Caco-2 (cell line): Measurements from ENCODE around the gene CXCL3. TPM values are rescaled to one million over a fixed set of nuclear protein-coding genes. Genes with fewer than 3 reads are reported as not detected.

Source experiments
- BruUV-seq: library from RNA; stranded (reverse); fragments of 400-500 nt; replicated peaks from 2 replicates; lab custom pipeline; 2021; lab: Mats Ljungman, UMichigan
- CTCF ChIA-PET: fragments of 300-600 bp; sonication (Branson Sonifier 250); formaldehyde crosslinking; loops from one replicate; lab custom pipeline; 2022; ENCODE audit warnings: antibody characterized with exemption; lab: Charles Lee
- POLR2A ChIA-PET: fragments of 300-600 bp; sonication (Branson Sonifier 250); formaldehyde crosslinking; loops from one replicate; lab custom pipeline; 2022; ENCODE audit warnings: antibody characterized with exemption; lab: Charles Lee
- DNase-seq, 2 experiments: peaks; one replicate each; pipeline versions ENCODE4 v3.0.0 to v3.0.0-alpha.2; 2020 to 2022
- H3K27me3 ChIP-seq: replicated peaks from 2 replicates; pipeline ENCODE4 v1.6.0; 2011; ENCODE audit warnings: low read length; ENCODE audit not compliant: control insufficient read depth, insufficient read depth
- H3K36me3 ChIP-seq: 2 replicates; pipeline ENCODE4 v1.5.1; 2011; ENCODE audit warnings: low read length; ENCODE audit not compliant: control insufficient read depth, insufficient read depth
- H3K4me1 ChIP-seq: fragments of 250-450 bp; sonication (Bioruptor Pico); 2 replicates; pipeline ENCODE4 v1.5.1; 2020; ENCODE audit warnings: mild to moderate bottlenecking
- H3K4me3 ChIP-seq: 2 replicates; pipeline ENCODE4 v1.5.1; 2011; ENCODE audit warnings: low read depth, mild to moderate bottlenecking, control low read depth, low read length
- H3K9me3 ChIP-seq: fragments of 250-450 bp; sonication (Bioruptor Pico); 2 replicates; pipeline ENCODE4 v1.5.1; 2020; ENCODE audit warnings: mild to moderate bottlenecking, moderate library complexity
- H3K27ac Mint-ChIP-seq: one replicate; pipeline ENCODE4 v1.8.0; 2022; ENCODE audit warnings: mixed read lengths; ENCODE audit not compliant: unreplicated experiment
- H3K27me3 Mint-ChIP-seq: one replicate; pipeline ENCODE4 v1.8.0; 2022; ENCODE audit warnings: mixed read lengths; ENCODE audit not compliant: insufficient read depth, unreplicated experiment
- H3K36me3 Mint-ChIP-seq: one replicate; pipeline ENCODE4 v1.8.0; 2022; ENCODE audit warnings: mild to moderate bottlenecking, mixed read lengths; ENCODE audit not compliant: insufficient read depth, unreplicated experiment
- H3K4me1 Mint-ChIP-seq: one replicate; pipeline ENCODE4 v1.8.0; 2022; ENCODE audit warnings: low read depth, mixed read lengths; ENCODE audit not compliant: unreplicated experiment
- H3K4me3 Mint-ChIP-seq: one replicate; pipeline ENCODE4 v1.8.0; 2022; ENCODE audit warnings: mild to moderate bottlenecking, moderate library complexity, mixed read lengths; ENCODE audit not compliant: unreplicated experiment
- H3K9me3 Mint-ChIP-seq: one replicate; pipeline ENCODE4 v1.8.0; 2022; ENCODE audit warnings: mixed read lengths; ENCODE audit not compliant: unreplicated experiment
- CTCF ChIP-seq, 2 experiments: fragments of 200-600 bp in 1 of 2; IDR thresholded peaks; 1 replicate in 1 of 2; 2 replicates in 1 of 2; pipeline versions ENCODE4 v1.5.1 to v1.8.0; 2011 to 2022; ENCODE audit warnings: antibody characterized with exemption in 1 of 2, control low read depth in 1 of 2, inconsistent platforms in 1 of 2, low read depth in 1 of 2, low read length in 1 of 2, mild to moderate bottlenecking in 1 of 2, moderate library complexity in 1 of 2; ENCODE audit not compliant: insufficient read depth in 1 of 2, severe bottlenecking in 1 of 2, unreplicated experiment in 1 of 2
- intact Hi-C: fragments of 100-400 bp; cut with micrococcal nuclease; formaldehyde crosslinking; loops from one replicate; pipeline ENCODE4 v1.10.0; 2022; ENCODE audit not compliant: unreplicated experiment
- total RNA-seq: library from RNA; stranded (reverse); gene quantifications from 2 replicates; pipeline ENCODE4 v1.2.3, GENCODE V29; 2022

Gene CXCL3
- total RNA-seq, 1 experiment from 2014 or later, result 1.9 TPM

GRCh38 chr4:74037076-74037955, 1.2 kb downstream of the CXCL3 start:
- Histone ChIP-seq H3K4me1 (no peaks in the 10 kb centered on the region; the same call in 1 of the 2 replicates), H3K9me3 (no peaks in the 10 kb centered on the region), H3K27me3 (no peaks in the 10 kb centered on the region), H3K36me3 (no peaks in the 10 kb centered on the region), H3K4me3 (peak overlapping the region; percentile 53)
- Mint-ChIP-seq H3K4me1 (peaks cover 15% of the 10 kb centered on the region), H3K9me3 (no peaks in the 10 kb centered on the region), H3K36me3 (peaks cover 6% of the 10 kb centered on the region), H3K27me3 (no peaks in the 10 kb centered on the region), H3K27ac (no peak overlapping the region), H3K4me3 (peak overlapping the region; percentile 78)
- no peak for TF ChIP-seq CTCF (IDR thresholded peaks at IDR 0.05; ENCODE audit: insufficient read depth in 1 of 2, low read depth in 1 of 2, low read length in 1 of 2, severe bottlenecking in 1 of 2, unreplicated experiment in 1 of 2)
- BruUV-seq, result no TSS peak
- POLR2A ChIA-PET, result no interaction called here
- DNase-seq, result no peak
- intact Hi-C loops, result loop anchor here (5.0 kb wide), 1 partner anchor 375 kb away; no protein-coding TSS in a partner anchor
- CTCF ChIA-PET, result interaction anchor here (0.7 to 1.9 kb wide), 3 partner anchors 62 to 173 kb away, joined by 3 to 8 read pairs (median 5); partner anchors contain the start of gene CXCL2

- H3K4me3 ChIP-seq, result no peak overlapping the region
- no peak overlapping the region for H3K4me3 Mint-ChIP-seq
- no peaks in the 10 kb centered on the region for H3K4me1 Mint-ChIP-seq
- H3K27ac Mint-ChIP-seq, result no peak overlapping the region
- no peaks in the 10 kb centered on the region for H3K36me3 ChIP-seq
- POLR2A ChIA-PET, result no interaction called here
- no peaks in the 10 kb centered on the region for H3K9me3 ChIP-seq
- peaks cover 6% of the 10 kb centered on the region for H3K36me3 Mint-ChIP-seq
- H3K9me3 Mint-ChIP-seq, result no peaks in the 10 kb centered on the region
- H3K27me3 ChIP-seq, result no peaks in the 10 kb centered on the region
- BruUV-seq, result no TSS peak
- CTCF ChIA-PET, result no interaction called here
- intact Hi-C loops, result no loop called here
- no peaks in the 10 kb centered on the region for H3K4me1 ChIP-seq
- no peak for TF ChIP-seq CTCF (IDR thresholded peaks at IDR 0.05; ENCODE audit: insufficient read depth in 1 of 2, low read depth in 1 of 2, low read length in 1 of 2, severe bottlenecking in 1 of 2, unreplicated experiment in 1 of 2)
- no peaks in the 10 kb centered on the region for H3K27me3 Mint-ChIP-seq
- DNase-seq, result no peak
Observed at GRCh38 chr4:74033739-74034138, 4.8 kb downstream of the CXCL3 start.

GRCh38 chr4:74032064-74032463, 6.4 kb downstream of the CXCL3 start:
- H3K4me1 ChIP-seq, result no peaks in the 10 kb centered on the region
- POLR2A ChIA-PET, result no interaction called here
- Mint-ChIP-seq H3K36me3 (peaks cover 1% of the 10 kb centered on the region), H3K4me3 (no peak overlapping the region), H3K9me3 (no peaks in the 10 kb centered on the region), H3K27me3 (no peaks in the 10 kb centered on the region), H3K27ac (no peak overlapping the region), H3K4me1 (no peaks in the 10 kb centered on the region)
- H3K4me3 ChIP-seq, result no peak overlapping the region
- BruUV-seq, result no TSS peak
- intact Hi-C loops, result no loop called here
- no peaks in the 10 kb centered on the region for H3K27me3 ChIP-seq
- CTCF ChIA-PET, result no interaction called here
- DNase-seq, result no peak
- H3K36me3 ChIP-seq, result no peaks in the 10 kb centered on the region
- H3K9me3 ChIP-seq, result no peaks in the 10 kb centered on the region
- no peak for TF ChIP-seq CTCF (IDR thresholded peaks at IDR 0.05; ENCODE audit: insufficient read depth in 1 of 2, low read depth in 1 of 2, low read length in 1 of 2, severe bottlenecking in 1 of 2, unreplicated experiment in 1 of 2)
